ENCODE results near the gene ARHGAP28. TPM values are rescaled to one million over a fixed set of nuclear protein-coding genes. Genes with fewer than 3 reads are reported as not detected.

The ARHGAP28 gene
- polyA plus RNA-seq, 1 experiment, result 38.2 TPM

- CTCF ChIA-PET, result no interaction called here
- Histone ChIP-seq H3K9me3 (ENCODE audit: control insufficient read depth, insufficient read depth, low read length) (no peaks in the 10 kb centered on the region; the same call in 1 of the 2 replicates), H3K27ac (ENCODE audit: low read depth, low read length) (no peak overlapping the region), H3K27me3 (ENCODE audit: control insufficient read depth, insufficient read depth, low read length) (peaks cover 5% of the 10 kb centered on the region), H3K4me3 (ENCODE audit: low read depth, low read length) (no peak overlapping the region)
- no peak for TF ChIP-seq CTCF (IDR thresholded peaks at IDR 0.05; ENCODE audit: low read depth, low read length)
- POLR2A ChIA-PET, result no interaction called here
- DNase-seq (ENCODE audit: low read depth, low spot score), result no peak
These were observed 46.2 kb upstream of the ARHGAP28 start for GRCh38 chr18:6683112-6683876.

GRCh38 chr18:6687676-6688075, 41.8 kb upstream of the ARHGAP28 start:
- H3K27me3 ChIP-seq (ENCODE audit: control insufficient read depth, insufficient read depth, low read length), result peaks cover 3% of the 10 kb centered on the region
- H3K27ac ChIP-seq (ENCODE audit: low read depth, low read length), result no peak overlapping the region
- ChIA-PET POLR2A (no interaction called here), CTCF (interaction anchor here (0.7 kb wide), 1 partner anchor 1669 kb away, joined by 3 read pairs; no protein-coding TSS in a partner anchor)
- TF ChIP-seq CTCF (IDR thresholded peaks at IDR 0.05; ENCODE audit: low read depth, low read length), result no peak
- DNase-seq (ENCODE audit: low read depth, low spot score), result no peak
- H3K4me3 ChIP-seq (ENCODE audit: low read depth, low read length), result no peak overlapping the region
- H3K9me3 ChIP-seq (ENCODE audit: control insufficient read depth, insufficient read depth, low read length), result no peaks in the 10 kb centered on the region; the same call in 1 of the 2 replicates

GRCh38 chr18:6708890-6709289, 20.6 kb upstream of the ARHGAP28 start:
- Histone ChIP-seq H3K4me3 (ENCODE audit: low read depth, low read length) (no peak overlapping the region), H3K27me3 (ENCODE audit: control insufficient read depth, insufficient read depth, low read length) (no peaks in the 10 kb centered on the region), H3K27ac (ENCODE audit: low read depth, low read length) (no peak overlapping the region), H3K9me3 (ENCODE audit: control insufficient read depth, insufficient read depth, low read length) (no peaks in the 10 kb centered on the region)
- ChIA-PET POLR2A (no interaction called here), CTCF (no interaction called here)
- TF ChIP-seq CTCF (IDR thresholded peaks at IDR 0.05; ENCODE audit: low read depth, low read length), result no peak
- DNase-seq (ENCODE audit: low read depth, low spot score), result no peak

- Histone ChIP-seq H3K27me3 (ENCODE audit: control insufficient read depth, insufficient read depth, low read length) (no peaks in the 10 kb centered on the region), H3K9me3 (ENCODE audit: control insufficient read depth, insufficient read depth, low read length) (no peaks in the 10 kb centered on the region), H3K27ac (ENCODE audit: low read depth, low read length) (no peak overlapping the region), H3K4me3 (ENCODE audit: low read depth, low read length) (no peak overlapping the region)
- POLR2A ChIA-PET, result no interaction called here
- DNase-seq (ENCODE audit: low read depth, low spot score), result no peak
- no peak for TF ChIP-seq CTCF (IDR thresholded peaks at IDR 0.05; ENCODE audit: low read depth, low read length)
- CTCF ChIA-PET, result no interaction called here
These were observed 18.0 kb upstream of the ARHGAP28 start for GRCh38 chr18:6711467-6711866.

- POLR2A ChIA-PET, result no interaction called here
- no peaks in the 10 kb centered on the region for H3K27me3 ChIP-seq (ENCODE audit: control insufficient read depth, insufficient read depth, low read length)
- H3K4me3 ChIP-seq (ENCODE audit: low read depth, low read length), result no peak overlapping the region
- no peak overlapping the region for H3K27ac ChIP-seq (ENCODE audit: low read depth, low read length)
- no peak for TF ChIP-seq CTCF (IDR thresholded peaks at IDR 0.05; ENCODE audit: low read depth, low read length)
- DNase-seq (ENCODE audit: low read depth, low spot score), result no peak
- CTCF ChIA-PET, result interaction anchor here (1.3 kb wide), 1 partner anchor 78 kb away, joined by 3 read pairs; no protein-coding TSS in a partner anchor
- no peaks in the 10 kb centered on the region for H3K9me3 ChIP-seq (ENCODE audit: control insufficient read depth, insufficient read depth, low read length)
These were observed 17.1 kb upstream of the ARHGAP28 start for GRCh38 chr18:6712401-6712800.

Measured in AG04450 (cell line).